Erythroblast (primary cell): ENCODE results near the gene TAS1R2.

Experiments used
- GATA1 ChIP-seq: IDR thresholded peaks from 2 replicates; pipeline ENCODE4 v1.6.1; 2011; ENCODE audit warnings: low read depth, mild to moderate bottlenecking, control low read depth, low read length, moderate library complexity
- POLR2A ChIP-seq: IDR thresholded peaks from 2 replicates; pipeline ENCODE4 v1.6.1; 2011; ENCODE audit warnings: mild to moderate bottlenecking, low read length

DNA sequence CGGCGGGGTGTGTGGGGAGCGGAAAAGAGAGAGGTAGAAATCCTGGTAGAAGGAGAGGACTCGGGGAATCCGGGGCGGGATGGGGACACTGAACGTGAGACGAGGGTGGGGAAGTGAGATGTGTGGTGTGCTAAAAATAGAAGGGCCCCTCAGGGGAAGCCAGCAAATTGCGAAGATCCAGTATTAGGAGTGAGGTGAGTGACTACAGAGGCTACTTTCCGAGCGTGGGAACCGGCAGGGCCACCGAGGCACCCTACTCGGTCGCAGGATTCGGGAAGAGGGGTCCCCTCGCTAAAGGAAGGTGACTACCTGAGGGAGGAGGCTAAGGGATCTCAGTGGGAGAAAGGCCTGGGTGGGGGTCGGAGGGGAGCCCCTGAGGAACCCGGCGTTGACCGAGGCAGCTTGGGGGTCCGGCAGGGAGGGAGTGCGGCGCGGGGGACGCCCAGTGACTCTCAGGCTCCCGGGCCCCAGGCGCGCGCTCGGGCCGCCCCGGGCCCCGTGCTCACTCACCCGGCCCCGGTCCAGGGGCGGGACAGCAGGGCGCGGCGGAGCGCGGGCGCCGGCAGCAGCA is 42.6 kb upstream of the TAS1R2 start:
- TF ChIP-seq POLR2A (no peak), GATA1 (no peak)
